SK-N-SH (cell line): ENCODE measurements around the gene P2RX3. TPM values are rescaled to one million over a fixed set of nuclear protein-coding genes. Genes with fewer than 3 reads are reported as not detected.

Experiments used
- CTCF ChIA-PET: fragments of 300-600, 350-600 bp; formaldehyde crosslinking; extraction: SDS; loops from one replicate; lab custom pipeline; 2021; lab: Yijun Ruan, JAX
- POLR2A ChIA-PET: fragments of 350-600 bp; sonication (Branson Sonifier 250); formaldehyde crosslinking; extraction: SDS; loops from one replicate; lab custom pipeline; 2020; ENCODE audit warnings: antibody characterized with exemption, inconsistent platforms; lab: Yijun Ruan, JAX
- DNase-seq: peaks from one replicate; pipeline ENCODE4 v3.0.0; 2012
- H2AFZ ChIP-seq: fragments of 200-600 bp; sonication (generic); 2 replicates; pipeline ENCODE4 v1.8.1; 2016; ENCODE audit warnings: antibody characterized with exemption, mild to moderate bottlenecking, low read depth
- H3F3A ChIP-seq: fragments of 200-600 bp; sonication (generic); replicated peaks from 2 replicates; pipeline ENCODE3; 2016; ENCODE audit warnings: antibody characterized with exemption, mild to moderate bottlenecking; ENCODE audit not compliant: insufficient read depth
- H3K27ac ChIP-seq, 2 experiments: fragments of 200-500 bp in 1 of 2; fragments of 200-600 bp in 1 of 2; sonication (Bioruptor generic) in 1 of 2; sonication (generic), shearing (Covaris generic) in 1 of 2; 2 replicates each; pipeline versions ENCODE4 v1.5.1 to v1.6.1; 2014 to 2016; ENCODE audit warnings: low read depth in 2 of 2, inconsistent platforms in 1 of 2, low read length in 1 of 2, mild to moderate bottlenecking in 1 of 2, mixed read lengths in 1 of 2
- H3K27me3 ChIP-seq: fragments of 200-600 bp; sonication (generic), shearing (Covaris generic); 2 replicates; pipeline ENCODE4 v1.6.1; 2016; ENCODE audit warnings: mixed run types; ENCODE audit not compliant: insufficient read depth
- H3K36me3 ChIP-seq, 2 experiments: fragments of 200-500 bp in 1 of 2; fragments of 200-600 bp in 1 of 2; sonication (Bioruptor generic) in 1 of 2; sonication (generic) in 1 of 2; replicated peaks in 1 of 2; 2 replicates each; pipeline versions ENCODE3 to v1.5.1; 2014 to 2016; ENCODE audit warnings: low read length in 1 of 2, mild to moderate bottlenecking in 1 of 2; ENCODE audit not compliant: insufficient read depth in 2 of 2, control insufficient read depth in 1 of 2
- H3K4me1 ChIP-seq, 2 experiments: fragments of 200-500 bp in 1 of 2; fragments of 200-600 bp in 1 of 2; sonication (Bioruptor generic) in 1 of 2; sonication (generic), shearing (Covaris generic) in 1 of 2; 2 replicates each; pipeline versions ENCODE4 v1.5.1 to v1.6.1; 2014 to 2016; ENCODE audit warnings: low read depth in 1 of 2, low read length in 1 of 2, mixed run types in 1 of 2; ENCODE audit not compliant: insufficient read depth in 2 of 2, control insufficient read depth in 1 of 2
- H3K4me2 ChIP-seq: fragments of 200-600 bp; sonication (generic), shearing (Covaris generic); 2 replicates; pipeline ENCODE4 v1.6.1; 2017; ENCODE audit warnings: mixed run types
- H3K4me3 ChIP-seq, 2 experiments: fragments of 200-500 bp in 1 of 2; fragments of 200-600 bp in 1 of 2; sonication (Bioruptor generic) in 1 of 2; sonication (generic), shearing (Covaris generic) in 1 of 2; 2 replicates each; pipeline versions ENCODE4 v1.5.1 to v1.8.1; 2014 to 2016; ENCODE audit warnings: low read depth in 2 of 2, inconsistent platforms in 1 of 2, low read length in 1 of 2, mild to moderate bottlenecking in 1 of 2, mixed read lengths in 1 of 2, moderate library complexity in 1 of 2
- H3K79me2 ChIP-seq: fragments of 200-600 bp; sonication (generic); 2 replicates; pipeline ENCODE4 v1.8.1; 2017; ENCODE audit warnings: mild to moderate bottlenecking; ENCODE audit not compliant: insufficient read depth
- H3K9ac ChIP-seq: fragments of 200-600 bp; sonication (generic); 2 replicates; pipeline ENCODE4 v1.6.1; 2017; ENCODE audit warnings: mixed run types
- H3K9me2 ChIP-seq: fragments of 200-600 bp; sonication (generic); 2 replicates; pipeline ENCODE4 v1.6.1; 2017; ENCODE audit warnings: mixed run types
- H3K9me3 ChIP-seq: fragments of 200-600 bp; sonication (generic); 2 replicates; pipeline ENCODE4 v1.6.1; 2017; ENCODE audit warnings: mixed run types, mild to moderate bottlenecking, moderate library complexity
- H4K20me1 ChIP-seq: fragments of 200-600 bp; sonication (generic); 2 replicates; pipeline ENCODE4 v1.6.1; 2017; ENCODE audit warnings: mild to moderate bottlenecking, mixed run types; ENCODE audit not compliant: insufficient read depth
- ELF1 ChIP-seq: IDR thresholded peaks from 2 replicates; pipeline ENCODE4 v1.4.0; 2012
- EP300 ChIP-seq, 2 experiments: IDR thresholded peaks; 2 replicates each; pipeline versions ENCODE4 v1.4.0 to v1.6.1; 2012; ENCODE audit warnings: borderline replicate concordance in 1 of 2, low read depth in 1 of 2, low read length in 1 of 2
- EZH2phosphoT487 ChIP-seq: fragments of 200-600 bp; sonication (generic); IDR thresholded peaks from 2 replicates; pipeline ENCODE4 v1.6.1; 2017; ENCODE audit warnings: low read depth, mixed run types, mild to moderate bottlenecking, antibody characterized with exemption, moderate library complexity, borderline replicate concordance
- FOSL2 ChIP-seq: IDR thresholded peaks from 2 replicates; pipeline ENCODE4 v1.4.0; 2012; ENCODE audit warnings: low read depth, mild to moderate bottlenecking, moderate library complexity, borderline replicate concordance
- FOXJ3 ChIP-seq: sonication (generic); formaldehyde crosslinking; IDR thresholded peaks from 2 replicates; pipeline ENCODE4 v1.5.1; 2020; ENCODE audit warnings: mild to moderate bottlenecking, missing genetic modification reagents
- GABPA ChIP-seq: IDR thresholded peaks from 2 replicates; pipeline ENCODE4 v1.4.0; 2012; ENCODE audit warnings: low read depth, mild to moderate bottlenecking
- GATA2 ChIP-seq: sonication (generic); formaldehyde crosslinking; IDR thresholded peaks from 2 replicates; pipeline ENCODE4 v1.5.0; 2020; ENCODE audit warnings: mild to moderate bottlenecking, missing genetic modification reagents
- MXI1 ChIP-seq: IDR thresholded peaks from 2 replicates; pipeline ENCODE4 v1.6.1; 2012; ENCODE audit warnings: mild to moderate bottlenecking, low read depth, low read length, improper control_type of control experiment
- NRF1 ChIP-seq: IDR thresholded peaks from 2 replicates; pipeline ENCODE4 v1.6.1; 2012; ENCODE audit warnings: low read depth, mild to moderate bottlenecking, low read length
- POLR2AphosphoS5 ChIP-seq: IDR thresholded peaks from 2 replicates; pipeline ENCODE4 v1.6.1; 2012; ENCODE audit warnings: low read depth, low read length
- RAD21 ChIP-seq: IDR thresholded peaks from 2 replicates; pipeline ENCODE4 v1.6.1; 2012; ENCODE audit warnings: mild to moderate bottlenecking, low read length
- RCOR1 ChIP-seq: fragments of 150-350 bp; IDR thresholded peaks from 2 replicates; pipeline ENCODE4 v1.6.1; 2017; ENCODE audit warnings: antibody characterized with exemption, low read length
- RXRA ChIP-seq: IDR thresholded peaks from 2 replicates; pipeline ENCODE4 v1.4.0; 2012; ENCODE audit warnings: low read depth, mild to moderate bottlenecking, borderline replicate concordance
- SIN3A ChIP-seq: IDR thresholded peaks from 2 replicates; pipeline ENCODE4 v1.6.1; 2012; ENCODE audit warnings: low read depth, mild to moderate bottlenecking, low read length, moderate library complexity, borderline replicate concordance
- TAF1 ChIP-seq: IDR thresholded peaks from 2 replicates; pipeline ENCODE4 v1.6.1; 2012; ENCODE audit warnings: low read depth, mild to moderate bottlenecking, low read length, moderate library complexity, borderline replicate concordance
- YY1 ChIP-seq: IDR thresholded peaks from 2 replicates; pipeline ENCODE4 v1.4.0; 2012; ENCODE audit warnings: low read depth, mild to moderate bottlenecking
- WGBS: methylation state at CpG from one replicate; pipeline ENCODE4 v1.1.6; 2017; ENCODE audit warnings: low lambda C conversion rate; 5-methylcytosine and 5-hydroxymethylcytosine counted together
- polyA plus RNA-seq, 3 experiments: library from polyadenylated mRNA; depleted of rRNA; stranded (reverse); fragments of >200 nt; gene quantifications; 2 replicates each; pipeline ENCODE4 v1.2.3, GENCODE V29; 2012
- TF ChIP-seq, protein P1 (sequence below): IDR thresholded peaks from 2 replicates; pipeline ENCODE4 v1.4.0; 2012; ENCODE audit warnings: low read depth
- TF ChIP-seq, protein P2 (sequence below): fragments of 150-350 bp; IDR thresholded peaks from 2 replicates; pipeline ENCODE4 v1.6.1; 2016; ENCODE audit warnings: mild to moderate bottlenecking, low read depth, low read length
- TF ChIP-seq, protein P3 (sequence below): IDR thresholded peaks from 2 replicates; pipeline ENCODE4 v1.4.0; 2012; ENCODE audit warnings: low read depth, borderline replicate concordance

Gene P2RX3
- polyA plus RNA-seq, 1 of the 3 experiments (the other 2 are of a cell fraction) = not detected

DNA sequence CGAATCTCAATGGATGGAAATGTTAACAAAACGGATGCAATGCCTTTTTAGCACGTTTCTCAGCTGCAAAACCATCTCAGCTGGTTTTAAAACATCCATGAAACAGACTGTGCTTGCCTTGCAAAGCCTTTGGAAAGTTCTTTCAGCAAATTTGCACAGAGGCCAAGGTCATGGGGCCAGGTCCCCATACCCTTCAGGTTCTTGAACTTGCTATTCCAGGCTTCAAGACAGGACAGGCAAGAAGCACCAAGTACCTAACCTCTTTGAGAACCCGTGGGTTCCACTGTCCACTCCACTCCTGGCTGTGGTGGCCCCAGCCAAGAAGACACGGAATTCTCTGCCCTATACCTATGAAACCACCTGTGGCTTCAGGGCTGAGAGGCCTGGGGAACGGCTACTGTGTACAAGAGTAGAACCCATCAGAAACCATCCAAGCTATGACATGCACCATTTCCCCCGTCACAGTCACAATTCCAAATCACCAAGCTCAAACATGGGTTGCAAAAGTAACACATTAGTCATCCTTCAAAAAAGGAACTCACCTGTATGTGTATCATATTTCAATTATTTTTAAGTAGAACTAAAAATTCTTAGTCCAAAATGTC is 30.4 kb upstream of the P2RX3 start:
- H3K79me2 ChIP-seq = peaks cover 69% of the 10 kb centered on the region
- H2AFZ ChIP-seq = no peak overlapping the region
- no peak for DNase-seq
- H3K9ac ChIP-seq = no peak overlapping the region
- TF ChIP-seq, protein P1, sequence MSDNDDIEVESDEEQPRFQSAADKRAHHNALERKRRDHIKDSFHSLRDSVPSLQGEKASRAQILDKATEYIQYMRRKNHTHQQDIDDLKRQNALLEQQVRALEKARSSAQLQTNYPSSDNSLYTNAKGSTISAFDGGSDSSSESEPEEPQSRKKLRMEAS = no peak
- TF ChIP-seq TAF1 = no peak
- TF ChIP-seq RXRA = no peak
- TF ChIP-seq, protein P2, sequence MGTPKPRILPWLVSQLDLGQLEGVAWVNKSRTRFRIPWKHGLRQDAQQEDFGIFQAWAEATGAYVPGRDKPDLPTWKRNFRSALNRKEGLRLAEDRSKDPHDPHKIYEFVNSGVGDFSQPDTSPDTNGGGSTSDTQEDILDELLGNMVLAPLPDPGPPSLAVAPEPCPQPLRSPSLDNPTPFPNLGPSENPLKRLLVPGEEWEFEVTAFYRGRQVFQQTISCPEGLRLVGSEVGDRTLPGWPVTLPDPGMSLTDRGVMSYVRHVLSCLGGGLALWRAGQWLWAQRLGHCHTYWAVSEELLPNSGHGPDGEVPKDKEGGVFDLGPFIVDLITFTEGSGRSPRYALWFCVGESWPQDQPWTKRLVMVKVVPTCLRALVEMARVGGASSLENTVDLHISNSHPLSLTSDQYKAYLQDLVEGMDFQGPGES = no peak
- TF ChIP-seq POLR2AphosphoS5 = no peak
- no peak for TF ChIP-seq FOSL2
- no peak for TF ChIP-seq GATA2
- no peak for TF ChIP-seq RCOR1
- no peak for TF ChIP-seq YY1
- no peak for TF ChIP-seq EZH2phosphoT487
- TF ChIP-seq GABPA = no peak
- no peak for TF ChIP-seq NRF1
- TF ChIP-seq MXI1 = no peak
- TF ChIP-seq ELF1 = no peak
- TF ChIP-seq, protein P3, sequence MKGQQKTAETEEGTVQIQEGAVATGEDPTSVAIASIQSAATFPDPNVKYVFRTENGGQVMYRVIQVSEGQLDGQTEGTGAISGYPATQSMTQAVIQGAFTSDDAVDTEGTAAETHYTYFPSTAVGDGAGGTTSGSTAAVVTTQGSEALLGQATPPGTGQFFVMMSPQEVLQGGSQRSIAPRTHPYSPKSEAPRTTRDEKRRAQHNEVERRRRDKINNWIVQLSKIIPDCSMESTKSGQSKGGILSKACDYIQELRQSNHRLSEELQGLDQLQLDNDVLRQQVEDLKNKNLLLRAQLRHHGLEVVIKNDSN = no peak
- TF ChIP-seq FOXJ3 (CRISPR knock-in tag) = no peak
- no peak for TF ChIP-seq EP300 (IDR thresholded peaks at IDR 0.05; ENCODE audit: borderline replicate concordance in 1 of 2, low read depth in 1 of 2, low read length in 1 of 2)
- no peak for TF ChIP-seq SIN3A
- TF ChIP-seq RAD21 = no peak
- TF ChIP-seq, all 33 proteins: peak for 0
- POLR2A ChIA-PET = no interaction called here
- H3K4me2 ChIP-seq = peak overlapping the region; percentile 28; the same call in 1 of the 2 replicates
- peaks cover 8% of the 10 kb centered on the region for H3F3A ChIP-seq
- no peaks in the 10 kb centered on the region for H3K9me2 ChIP-seq
- H3K4me3 ChIP-seq = no peak overlapping the region
- no peaks in the 10 kb centered on the region for H3K27me3 ChIP-seq
- no peaks in the 10 kb centered on the region for H3K9me3 ChIP-seq
- peaks cover 0 to 10% of the 10 kb centered on the region in 2 experiments; a peak in 2 of 4 replicates for H3K4me1 ChIP-seq
- CTCF ChIA-PET = interaction anchor here (2.0 to 2.6 kb wide), 2 partner anchors 10 to 58 kb away, joined by 5 to 10 read pairs; no protein-coding TSS in a partner anchor
- whole genome bisulfite sequencing = 83% methylated on average over 6 of the region's 7 CpGs
- H4K20me1 ChIP-seq = peaks cover 37% of the 10 kb centered on the region
- no peak overlapping the region for H3K27ac ChIP-seq
- H3K36me3 ChIP-seq = peaks cover 17 to 51% of the 10 kb centered on the region in 2 experiments
